GM18907 (cell line): ENCODE measurements around the gene PAPPA.

Experiments used
- ATAC-seq: cut with Tn5 transposase; IDR thresholded peaks from one replicate; pipeline ENCODE4 v1.9.1; 2021; ENCODE audit warnings: mild to moderate bottlenecking, moderate library complexity; ENCODE audit not compliant: unreplicated experiment

Gene PAPPA

GRCh38 chr9:116335392-116335791 lies 181.8 kb downstream of the PAPPA start:
- no peak for ATAC-seq

- ATAC-seq = no peak
Measured at GRCh38 chr9:116336133-116336862, 182.7 kb downstream of the PAPPA start.

GRCh38 chr9:116337015-116337414 lies 183.4 kb downstream of the PAPPA start:
- ATAC-seq = no peak

GRCh38 chr9:116340270-116340669 lies 186.7 kb downstream of the PAPPA start:
- no peak for ATAC-seq

- no peak for ATAC-seq
Measured at GRCh38 chr9:116342061-116342460, 188.5 kb downstream of the PAPPA start.

- ATAC-seq = no peak
Measured at GRCh38 chr9:116342941-116343340, 189.3 kb downstream of the PAPPA start.

- ATAC-seq = no peak
Measured at GRCh38 chr9:116344416-116344815, 190.8 kb downstream of the PAPPA start.

GRCh38 chr9:116345393-116345792 lies 191.8 kb downstream of the PAPPA start:
- no peak for ATAC-seq

- ATAC-seq = no peak
Measured at GRCh38 chr9:116345817-116346216, 192.2 kb downstream of the PAPPA start.

- no peak for ATAC-seq
Measured at GRCh38 chr9:116349684-116350083, 196.1 kb downstream of the PAPPA start.

- no peak for ATAC-seq
Measured at GRCh38 chr9:116350213-116350612, 196.6 kb downstream of the PAPPA start.

GRCh38 chr9:116352958-116353357 lies 199.4 kb downstream of the PAPPA start:
- ATAC-seq = no peak

- ATAC-seq = no peak
Measured at GRCh38 chr9:116355153-116355921, 201.7 kb downstream of the PAPPA start.

GRCh38 chr9:116358251-116358650 lies 204.7 kb downstream of the PAPPA start:
- ATAC-seq = no peak

GRCh38 chr9:116360016-116360415 lies 206.4 kb downstream of the PAPPA start:
- ATAC-seq = no peak

GRCh38 chr9:116360989-116361388 lies 207.4 kb downstream of the PAPPA start:
- no peak for ATAC-seq

- ATAC-seq = no peak
Measured at GRCh38 chr9:116361547-116361946, 208.0 kb downstream of the PAPPA start.

GRCh38 chr9:116362493-116362892 lies 208.9 kb downstream of the PAPPA start:
- no peak for ATAC-seq

GRCh38 chr9:116365056-116365471 lies 211.5 kb downstream of the PAPPA start:
- no peak for ATAC-seq

GRCh38 chr9:116366241-116366640 lies 212.7 kb downstream of the PAPPA start:
- no peak for ATAC-seq

GRCh38 chr9:116368680-116369079 lies 215.1 kb downstream of the PAPPA start:
- no peak for ATAC-seq

- ATAC-seq = no peak
Measured at GRCh38 chr9:116369706-116370105, 216.1 kb downstream of the PAPPA start.
